Activated T-helper 1 cell treated with anti-CD3 and anti-CD28 coated beads, Interleukin-12 subunit alpha, Interleukin-12 subunit beta, Interleukin-2, Interleukin-4 antibody, amounts not matched to agents 30 ng/mL and 10 ng/mL and 1 ng/mL, durations not matched to agents 14 hours and 24 hours and 36 hours (primary cell): ENCODE results near the gene WBP1L. TPM values are rescaled to one million over a fixed set of nuclear protein-coding genes. Genes with fewer than 3 reads are reported as not detected.
"Not testable (repeated sequence)": the region's sequence is repeated elsewhere in the genome, so short reads cannot be mapped to it uniquely, and the experiment has no call there.

Experiments
- DNase-seq: peaks from one replicate; pipeline ENCODE4 v3.0.0; 2021; ENCODE audit warnings: low spot score
- H3K27ac Mint-ChIP-seq: one replicate; pipeline ENCODE4 v1.8.0; 2021; ENCODE audit warnings: mild to moderate bottlenecking, mixed read lengths
- H3K27me3 Mint-ChIP-seq: one replicate; pipeline ENCODE4 v1.8.0; 2022; ENCODE audit warnings: mild to moderate bottlenecking, moderate library complexity, mixed read lengths; ENCODE audit not compliant: insufficient read depth
- H3K36me3 Mint-ChIP-seq: one replicate; pipeline ENCODE4 v1.8.0; 2021; ENCODE audit warnings: low read depth, mixed read lengths
- H3K4me1 Mint-ChIP-seq: one replicate; pipeline ENCODE4 v1.8.0; 2021; ENCODE audit warnings: low read depth, mixed read lengths
- H3K4me3 Mint-ChIP-seq: one replicate; pipeline ENCODE4 v1.8.0; 2021; ENCODE audit warnings: mild to moderate bottlenecking, moderate library complexity, mixed read lengths
- H3K9me3 Mint-ChIP-seq: one replicate; pipeline ENCODE4 v1.8.0; 2021; ENCODE audit warnings: mixed read lengths
- intact Hi-C: fragments of 100-400 bp; cut with micrococcal nuclease; formaldehyde crosslinking; loops from one replicate; pipeline ENCODE4 v1.15.1; 2024
- total RNA-seq: library from RNA; stranded (reverse); gene quantifications from 2 replicates; pipeline ENCODE4 v1.2.3, GENCODE V29; 2022

The WBP1L gene
- total RNA-seq: 19.4 and 20.0 TPM in 2 replicates

DNA sequence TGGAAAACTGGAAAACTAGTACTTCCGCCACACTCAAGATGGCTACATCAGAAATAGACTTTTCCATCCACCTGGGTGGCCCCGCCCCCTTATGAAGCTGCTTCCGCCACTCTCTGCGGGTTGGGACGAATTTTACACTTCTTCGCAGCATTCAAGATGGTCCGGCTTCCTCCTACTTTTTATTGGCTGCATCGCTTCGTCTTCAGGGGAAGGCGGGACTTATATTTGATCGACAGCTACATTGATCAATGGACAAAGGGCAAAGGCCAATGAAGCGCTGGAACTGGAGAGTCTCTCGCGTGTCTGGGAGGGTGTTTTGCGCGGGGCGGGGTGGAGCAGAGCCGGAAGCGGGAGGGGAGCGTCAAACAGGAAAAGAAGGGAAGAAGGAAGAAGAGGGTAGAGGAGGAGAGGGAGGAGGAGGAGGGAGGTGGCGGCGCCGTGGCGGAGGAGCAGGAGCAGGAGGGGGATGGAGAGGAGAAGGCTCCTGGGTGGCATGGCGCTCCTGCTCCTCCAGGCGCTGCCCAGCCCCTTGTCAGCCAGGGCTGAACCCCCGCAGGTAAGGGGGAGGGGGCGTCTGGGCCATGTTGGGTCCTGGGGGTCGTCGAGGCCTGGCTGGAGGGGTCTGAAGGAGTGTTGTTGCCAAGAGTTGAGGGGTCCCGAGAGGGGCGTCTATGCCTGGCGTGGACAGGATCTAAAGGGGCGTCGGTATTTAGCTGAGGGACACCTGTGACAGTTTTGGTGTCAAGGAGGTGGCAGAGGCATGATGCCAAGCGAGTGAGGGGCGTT, at the start of gene WBP1L:
TSS of gene WBP1L (plus strand) at position 361 of the 786 bp plus-strand sequence. CDS start at position 467, 106 bp downstream.
- H3K4me3 Mint-ChIP-seq: peak within 1 kb of the TSS; percentile 92
- intact Hi-C loops: loop anchor here (1.0 to 10.0 kb wide), 11 partner anchors 29 to 1391 kb away; partner anchors contain the start of genes ACTR1A, ARL3, ATP5MK and BORCS7
- H3K36me3 Mint-ChIP-seq: peaks cover 8% of the 10 kb centered on the region
- DNase-seq: peak; percentile 94
- peak within 1 kb of the TSS; percentile 93 for H3K27ac Mint-ChIP-seq
- peaks cover 6% of the 10 kb centered on the region for H3K9me3 Mint-ChIP-seq
- H3K4me1 Mint-ChIP-seq: peaks cover 46% of the 10 kb centered on the region
- H3K27me3 Mint-ChIP-seq: peaks cover 1% of the 10 kb centered on the region

DNA sequence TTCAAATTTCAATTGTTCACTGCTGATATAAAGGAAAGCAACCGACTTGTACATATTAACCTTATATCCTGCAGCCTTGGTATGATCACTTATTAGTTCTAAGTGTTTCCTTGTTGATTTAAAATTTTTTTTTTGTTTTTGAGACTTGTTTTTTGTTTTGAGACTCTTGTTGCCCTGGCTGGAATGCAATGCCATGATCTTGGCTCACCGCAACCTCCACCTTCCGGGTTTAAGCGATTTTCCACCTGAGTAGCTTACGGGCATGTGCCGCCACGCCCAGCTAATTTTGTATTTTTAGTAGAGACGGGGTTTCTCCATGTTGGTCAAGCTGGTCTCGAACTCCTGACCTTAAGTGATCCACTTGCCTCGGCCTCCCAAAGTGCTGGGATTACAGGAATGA, 48.3 kb upstream of the WBP1L start:
- intact Hi-C loops, H3K4me3 Mint-ChIP-seq, H3K27me3 Mint-ChIP-seq, H3K27ac Mint-ChIP-seq, H3K9me3 Mint-ChIP-seq, DNase-seq, H3K4me1 Mint-ChIP-seq: not testable (repeated sequence)
- H3K36me3 Mint-ChIP-seq: peaks cover 22% of the 10 kb centered on the region

DNA sequence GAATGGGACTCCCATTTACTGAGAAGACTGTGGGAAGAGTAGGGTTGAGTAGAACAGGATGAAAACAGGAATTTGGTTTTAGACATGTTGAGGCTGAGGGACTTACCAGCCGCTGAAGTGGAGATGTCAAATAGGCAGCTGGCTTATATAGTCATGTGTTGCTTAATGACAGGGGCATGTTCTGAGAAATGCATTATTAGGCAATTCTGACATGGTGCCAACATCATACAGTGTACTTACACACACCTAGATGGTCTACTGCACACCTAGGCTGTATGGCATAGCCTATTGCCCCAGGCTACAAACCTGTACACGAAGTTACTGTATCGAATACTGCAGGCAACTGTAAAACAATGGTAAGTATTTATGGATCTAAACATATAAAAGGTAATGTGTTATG, 47.0 kb upstream of the WBP1L start:
- Mint-ChIP-seq H3K4me3 (no peak overlapping the region), H3K36me3 (peaks cover 22% of the 10 kb centered on the region), H3K27ac (no peak overlapping the region), H3K4me1 (peaks cover 3% of the 10 kb centered on the region), H3K27me3 (no peaks in the 10 kb centered on the region), H3K9me3 (no peaks in the 10 kb centered on the region)
- no peak for DNase-seq
- intact Hi-C loops: no loop called here

DNA sequence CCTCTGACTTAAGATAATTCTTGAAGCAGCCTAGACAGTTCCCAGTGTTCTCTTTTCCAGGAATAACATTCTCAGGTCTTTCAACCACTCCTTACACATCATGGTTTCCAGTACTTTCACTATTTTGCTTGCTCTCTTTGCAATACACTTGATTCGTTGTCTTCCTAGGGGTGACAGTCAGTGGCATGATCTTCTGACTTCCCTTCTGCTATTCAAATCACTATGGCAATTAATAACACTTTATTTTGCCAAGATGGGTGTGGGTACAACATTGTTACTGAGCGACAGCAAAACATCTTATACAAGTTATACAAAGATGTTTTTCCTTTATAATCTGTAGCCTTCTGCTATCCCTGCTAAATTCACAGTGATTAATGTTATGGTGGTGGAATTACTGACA, 44.9 kb upstream of the WBP1L start:
- peaks cover 3% of the 10 kb centered on the region for H3K4me1 Mint-ChIP-seq
- no peak overlapping the region for H3K4me3 Mint-ChIP-seq
- no peaks in the 10 kb centered on the region for H3K27me3 Mint-ChIP-seq
- peaks cover 22% of the 10 kb centered on the region for H3K36me3 Mint-ChIP-seq
- no peaks in the 10 kb centered on the region for H3K9me3 Mint-ChIP-seq
- no peak for DNase-seq
- intact Hi-C loops: no loop called here
- H3K27ac Mint-ChIP-seq: no peak overlapping the region

DNA sequence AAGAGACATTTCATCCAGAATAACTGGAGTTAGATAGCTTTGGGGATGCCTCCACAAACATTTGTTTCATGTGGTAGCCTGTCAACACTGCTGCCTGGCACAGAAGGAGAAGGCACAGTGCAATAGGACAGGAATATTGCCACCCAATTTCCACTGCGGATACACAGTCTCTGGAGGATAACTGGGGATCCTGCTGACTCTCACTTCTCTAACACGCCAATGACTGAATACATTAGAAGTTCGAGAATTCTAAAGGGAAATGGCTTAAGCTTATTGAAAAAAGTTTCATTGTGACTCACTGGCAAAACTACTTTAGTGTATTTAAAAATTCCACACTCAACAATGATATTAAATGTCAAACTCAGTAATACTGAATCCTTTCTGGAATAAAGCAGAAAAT, 42.5 kb upstream of the WBP1L start:
- Mint-ChIP-seq H3K36me3 (peaks cover 28% of the 10 kb centered on the region), H3K27ac (no peak overlapping the region), H3K4me1 (peaks cover 16% of the 10 kb centered on the region), H3K9me3 (no peaks in the 10 kb centered on the region), H3K4me3 (no peak overlapping the region), H3K27me3 (no peaks in the 10 kb centered on the region)
- intact Hi-C loops: no loop called here
- no peak for DNase-seq

DNA sequence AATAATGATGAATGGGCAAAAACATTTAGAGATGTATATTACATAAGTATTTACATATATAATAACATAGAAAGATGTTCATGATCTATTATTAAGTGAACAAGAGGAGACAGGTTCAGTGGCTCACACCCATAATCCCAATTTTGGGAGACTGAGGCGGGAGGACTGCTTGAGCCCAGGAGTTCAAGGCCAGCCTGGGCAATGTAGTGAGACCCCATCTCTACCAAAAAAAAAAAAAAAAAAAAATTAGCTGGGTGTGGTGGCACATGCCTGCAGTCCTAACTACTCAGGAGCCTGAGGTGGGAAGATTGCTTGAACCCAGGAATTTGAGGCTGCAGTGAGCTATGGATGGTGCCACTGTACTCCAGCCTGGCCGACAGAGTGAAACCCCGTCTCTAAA, 42.0 kb upstream of the WBP1L start:
- DNase-seq: no peak
- Mint-ChIP-seq H3K9me3 (no peaks in the 10 kb centered on the region), H3K4me1 (peaks cover 16% of the 10 kb centered on the region), H3K4me3 (no peak overlapping the region), H3K36me3 (peaks cover 24% of the 10 kb centered on the region), H3K27ac (no peak overlapping the region), H3K27me3 (no peaks in the 10 kb centered on the region)
- intact Hi-C loops: no loop called here

DNA sequence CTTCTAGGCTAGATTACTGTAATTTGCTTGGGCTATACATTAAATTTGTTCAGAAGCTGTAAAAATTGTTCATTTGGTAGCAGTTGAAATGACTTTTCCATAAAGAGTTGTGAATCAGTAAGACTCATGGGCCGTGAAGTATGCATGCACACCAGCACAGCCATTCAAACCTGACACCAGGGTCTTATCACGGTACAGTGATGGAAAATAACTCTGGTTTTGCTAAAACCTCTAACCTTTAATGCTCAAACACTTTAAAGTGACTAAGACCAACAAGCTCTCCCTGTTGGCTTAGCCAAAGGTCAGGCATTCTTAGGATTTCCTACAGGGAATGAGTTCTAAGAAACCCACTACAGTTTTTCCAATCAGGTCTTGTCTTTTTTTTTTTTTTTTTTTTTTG, 41.0 kb upstream of the WBP1L start:
- no peak for DNase-seq

DNA sequence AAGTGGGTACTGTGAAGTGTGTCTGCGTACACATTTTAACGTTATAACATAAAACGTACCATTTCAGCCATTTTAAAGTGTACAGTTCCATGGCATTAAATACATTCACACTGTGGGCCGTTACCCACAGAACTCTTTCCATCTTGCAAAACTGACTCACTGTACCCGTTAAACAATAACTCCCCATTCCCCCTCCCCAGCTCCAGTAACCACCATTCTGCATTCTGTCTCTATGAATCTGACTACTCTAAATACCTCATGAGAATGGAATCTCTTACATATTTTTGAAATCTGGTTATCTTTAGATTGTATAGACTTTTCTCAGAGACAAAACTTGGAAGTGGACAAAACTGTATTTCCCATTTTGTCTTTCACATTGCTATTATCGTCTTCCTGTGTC, 38.8 kb upstream of the WBP1L start:
- no peak for DNase-seq
- intact Hi-C loops: loop anchor here (1.0 kb wide), 1 partner anchor 8 kb away; no protein-coding TSS in a partner anchor
- Mint-ChIP-seq H3K4me3 (peak overlapping the region; percentile 5), H3K36me3 (peaks cover 10% of the 10 kb centered on the region), H3K9me3 (no peaks in the 10 kb centered on the region), H3K27ac (peak overlapping the region; percentile 70), H3K4me1 (peaks cover 19% of the 10 kb centered on the region), H3K27me3 (no peaks in the 10 kb centered on the region)

More for the DNA sequence above, 41.0 kb upstream of the WBP1L start:
- Mint-ChIP-seq H3K27me3 (no peaks in the 10 kb centered on the region), H3K4me3 (no peak overlapping the region), H3K27ac (no peak overlapping the region), H3K9me3 (no peaks in the 10 kb centered on the region), H3K4me1 (peaks cover 20% of the 10 kb centered on the region), H3K36me3 (peaks cover 22% of the 10 kb centered on the region)
- intact Hi-C loops: no loop called here

DNA sequence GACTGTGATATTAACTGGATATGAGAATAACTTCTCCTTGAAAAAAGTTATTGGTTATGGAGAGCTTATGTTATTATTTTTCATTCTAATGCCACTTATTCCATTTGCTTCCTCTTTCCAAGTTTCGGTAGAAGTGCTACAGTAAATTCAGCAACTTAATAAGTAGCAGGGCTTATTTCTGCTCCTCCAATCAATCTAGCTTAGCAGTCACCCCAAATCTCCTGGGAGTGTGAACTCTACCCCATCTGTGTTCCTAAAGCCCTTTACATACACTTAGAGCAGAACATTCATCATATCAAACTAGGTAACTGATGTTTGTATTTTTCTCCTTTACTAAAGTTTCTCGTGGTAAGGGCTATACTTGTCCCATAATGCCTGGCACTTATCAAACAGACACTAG, 38.2 kb upstream of the WBP1L start:
- no peaks in the 10 kb centered on the region for H3K27me3 Mint-ChIP-seq
- peaks cover 24% of the 10 kb centered on the region for H3K4me1 Mint-ChIP-seq
- intact Hi-C loops: loop anchor here (1.0 kb wide), 1 partner anchor 8 kb away; no protein-coding TSS in a partner anchor
- H3K36me3 Mint-ChIP-seq: peaks cover 10% of the 10 kb centered on the region
- no peaks in the 10 kb centered on the region for H3K9me3 Mint-ChIP-seq
- no peak overlapping the region for H3K4me3 Mint-ChIP-seq
- no peak overlapping the region for H3K27ac Mint-ChIP-seq
- DNase-seq: no peak

DNA sequence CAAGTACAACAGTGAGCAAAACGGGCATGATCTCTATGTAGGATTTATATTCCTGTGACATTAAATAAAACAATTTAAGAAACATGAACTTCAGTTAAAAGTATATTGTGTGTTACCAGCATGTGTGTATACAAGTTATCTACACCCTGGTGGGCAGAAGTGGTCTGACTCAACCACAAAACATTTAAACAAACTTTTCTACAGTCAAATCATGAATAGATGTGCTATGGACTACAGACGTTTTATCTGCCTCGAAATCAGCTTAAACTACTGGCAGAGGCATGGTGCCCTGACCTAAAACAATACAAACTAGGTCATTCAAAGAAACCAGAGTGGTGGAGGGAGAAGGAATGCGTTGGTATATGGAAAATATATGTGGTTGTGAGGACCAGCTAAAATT, 33.1 kb upstream of the WBP1L start:
- intact Hi-C loops: loop anchor here (5.0 to 10.0 kb wide), 8 partner anchors 207 to 1204 kb away; partner anchors contain the start of genes ARMH3, CNNM2, GBF1 and NT5C2

DNA sequence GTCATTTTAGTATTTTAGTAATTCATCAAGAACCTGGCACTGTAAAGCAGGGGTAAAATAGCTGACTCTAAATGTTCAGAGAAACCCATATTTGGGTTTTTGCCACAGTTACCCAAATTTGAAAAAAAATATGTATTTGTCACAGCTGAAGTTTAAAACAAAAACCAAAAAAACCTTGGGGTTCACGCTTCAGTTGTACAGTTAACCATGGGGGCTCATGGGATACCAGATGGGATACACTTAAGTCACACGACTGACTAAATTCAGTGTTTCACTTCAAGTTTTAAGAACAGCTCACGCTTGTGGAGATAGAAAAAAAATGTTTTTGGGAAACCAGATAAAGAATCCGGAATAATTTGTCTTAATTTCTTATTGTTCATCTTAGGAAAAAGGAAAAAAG, 31.7 kb upstream of the WBP1L start:
- no peak overlapping the region for H3K27ac Mint-ChIP-seq

More for the DNA sequence above, 33.1 kb upstream of the WBP1L start:
- Mint-ChIP-seq H3K4me3 (no peak overlapping the region), H3K4me1 (peaks cover 38% of the 10 kb centered on the region), H3K36me3 (peaks cover 6% of the 10 kb centered on the region), H3K27me3 (no peaks in the 10 kb centered on the region), H3K9me3 (no peaks in the 10 kb centered on the region), H3K27ac (peak overlapping the region; percentile 40)
- no peak for DNase-seq

DNA sequence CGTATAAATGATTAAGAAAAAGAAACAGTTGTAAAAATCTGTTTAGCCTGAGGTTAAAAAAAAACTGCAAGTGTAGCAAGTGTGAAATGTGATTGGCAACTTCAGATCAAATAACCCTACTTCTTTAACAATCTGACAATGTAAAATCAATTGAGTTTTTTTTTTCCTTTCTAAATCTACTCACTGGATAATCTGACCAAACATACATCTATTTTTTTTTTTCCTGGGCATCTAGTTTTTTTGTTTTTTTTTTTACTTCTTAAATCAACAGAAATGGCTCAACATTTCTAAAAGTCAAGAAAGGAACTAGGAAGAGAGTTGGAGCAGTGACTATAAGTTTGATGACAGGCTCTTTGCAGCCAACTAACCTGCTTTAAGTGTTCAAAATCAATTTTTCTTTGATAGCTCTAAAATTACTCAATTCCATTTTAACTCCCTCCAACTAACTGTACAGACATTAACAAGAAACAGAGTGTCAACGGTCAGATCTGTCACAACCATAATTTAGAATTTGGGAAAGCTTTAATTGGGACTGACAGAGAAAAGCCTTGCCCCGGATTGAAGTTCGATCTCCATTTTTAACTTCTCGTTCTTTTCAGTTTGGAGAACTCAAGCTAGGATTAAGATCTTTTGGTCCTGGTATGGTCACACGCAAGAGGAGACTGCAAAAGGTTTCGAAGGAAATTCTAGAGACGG, 30.8 kb upstream of the WBP1L start:
- no peaks in the 10 kb centered on the region for H3K27me3 Mint-ChIP-seq
- H3K36me3 Mint-ChIP-seq: peaks cover 8% of the 10 kb centered on the region
- H3K27ac Mint-ChIP-seq: peak overlapping the region; percentile 91
- peak overlapping the region; percentile 88 for H3K4me3 Mint-ChIP-seq
- no peak for DNase-seq
- intact Hi-C loops: loop anchor here (1.0 to 10.0 kb wide), 12 partner anchors 8 to 1202 kb away; partner anchors contain the start of genes ARMH3, BORCS7, CNNM2 and GBF1
- H3K9me3 Mint-ChIP-seq: no peaks in the 10 kb centered on the region
- H3K4me1 Mint-ChIP-seq: peaks cover 48% of the 10 kb centered on the region

More for the DNA sequence above, 31.7 kb upstream of the WBP1L start:
- peaks cover 11% of the 10 kb centered on the region for H3K36me3 Mint-ChIP-seq
- H3K4me1 Mint-ChIP-seq: peaks cover 48% of the 10 kb centered on the region
- no peaks in the 10 kb centered on the region for H3K27me3 Mint-ChIP-seq
- no peaks in the 10 kb centered on the region for H3K9me3 Mint-ChIP-seq
- peak overlapping the region; percentile 47 for H3K4me3 Mint-ChIP-seq
- DNase-seq: no peak
- intact Hi-C loops: loop anchor here (2.0 to 10.0 kb wide), 9 partner anchors 37 to 1203 kb away; partner anchors contain the start of genes ARMH3, CNNM2, GBF1 and NT5C2

DNA sequence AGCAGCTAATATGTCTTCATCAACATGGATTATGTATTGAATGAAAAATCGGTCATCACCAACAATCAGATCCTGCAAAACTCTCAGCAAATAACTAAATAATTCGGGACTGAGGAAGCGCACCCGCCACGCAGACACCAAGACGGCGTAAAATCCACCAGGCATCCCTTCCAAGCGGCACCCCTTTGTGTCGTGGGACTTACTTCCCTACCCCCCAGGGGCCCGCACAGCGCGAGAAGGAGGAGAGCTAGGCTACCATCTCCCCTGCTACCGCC, 30.3 kb upstream of the WBP1L start:
- intact Hi-C loops: loop anchor here (1.0 to 10.0 kb wide), 12 partner anchors 8 to 1201 kb away; partner anchors contain the start of genes ARMH3, BORCS7, CNNM2 and GBF1
- H3K4me1 Mint-ChIP-seq: peaks cover 52% of the 10 kb centered on the region
- no peaks in the 10 kb centered on the region for H3K9me3 Mint-ChIP-seq
- DNase-seq: no peak
- peak overlapping the region; percentile 91 for H3K27ac Mint-ChIP-seq
- peaks cover 8% of the 10 kb centered on the region for H3K36me3 Mint-ChIP-seq
- H3K4me3 Mint-ChIP-seq: peak overlapping the region; percentile 88
- H3K27me3 Mint-ChIP-seq: no peaks in the 10 kb centered on the region
